Measurements from ENCODE around the gene MEI1.

Gene MEI1

DNA sequence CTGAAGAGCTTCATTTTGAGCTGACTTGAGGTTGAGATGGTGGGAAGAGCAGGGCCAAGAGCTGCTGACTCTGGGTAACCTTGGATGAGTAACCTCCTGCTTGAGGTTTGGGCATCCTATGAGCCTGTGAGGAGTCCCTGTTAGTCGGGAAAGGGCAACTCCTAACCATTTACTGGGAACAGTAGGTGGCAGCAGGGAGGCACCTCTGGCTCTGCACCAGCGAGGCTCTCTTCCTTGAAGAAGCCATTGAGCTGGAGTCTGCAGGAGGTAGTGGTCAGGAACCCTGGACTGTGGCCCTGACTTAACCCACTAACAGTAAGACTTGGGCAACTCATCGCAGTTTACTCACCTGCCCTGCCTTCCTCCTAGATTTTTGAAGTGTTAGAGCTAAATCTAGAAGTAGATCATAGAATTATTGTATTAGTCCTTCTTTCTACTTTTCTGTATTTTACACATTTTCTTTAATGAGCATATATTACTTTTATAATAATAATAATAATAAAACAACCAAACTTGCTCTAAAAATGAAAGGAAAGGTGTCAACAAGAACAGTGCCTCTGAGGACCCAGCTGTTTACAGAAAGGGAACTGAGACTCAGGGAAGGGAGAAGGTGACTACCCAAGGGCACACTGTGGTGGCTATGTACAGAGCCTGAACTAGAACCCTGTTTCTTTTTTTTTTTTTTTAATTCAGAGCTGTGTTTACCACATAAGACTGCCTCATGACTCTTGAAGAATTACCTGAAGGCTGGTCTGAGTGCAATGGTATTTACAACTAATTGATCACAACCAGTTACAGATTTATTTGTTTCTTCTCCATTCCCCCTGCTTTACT is 47.5 kb downstream of the MEI1 start:
- peak; percentile 89 for DNase-seq (ENCODE audit: low spot score)

DNA sequence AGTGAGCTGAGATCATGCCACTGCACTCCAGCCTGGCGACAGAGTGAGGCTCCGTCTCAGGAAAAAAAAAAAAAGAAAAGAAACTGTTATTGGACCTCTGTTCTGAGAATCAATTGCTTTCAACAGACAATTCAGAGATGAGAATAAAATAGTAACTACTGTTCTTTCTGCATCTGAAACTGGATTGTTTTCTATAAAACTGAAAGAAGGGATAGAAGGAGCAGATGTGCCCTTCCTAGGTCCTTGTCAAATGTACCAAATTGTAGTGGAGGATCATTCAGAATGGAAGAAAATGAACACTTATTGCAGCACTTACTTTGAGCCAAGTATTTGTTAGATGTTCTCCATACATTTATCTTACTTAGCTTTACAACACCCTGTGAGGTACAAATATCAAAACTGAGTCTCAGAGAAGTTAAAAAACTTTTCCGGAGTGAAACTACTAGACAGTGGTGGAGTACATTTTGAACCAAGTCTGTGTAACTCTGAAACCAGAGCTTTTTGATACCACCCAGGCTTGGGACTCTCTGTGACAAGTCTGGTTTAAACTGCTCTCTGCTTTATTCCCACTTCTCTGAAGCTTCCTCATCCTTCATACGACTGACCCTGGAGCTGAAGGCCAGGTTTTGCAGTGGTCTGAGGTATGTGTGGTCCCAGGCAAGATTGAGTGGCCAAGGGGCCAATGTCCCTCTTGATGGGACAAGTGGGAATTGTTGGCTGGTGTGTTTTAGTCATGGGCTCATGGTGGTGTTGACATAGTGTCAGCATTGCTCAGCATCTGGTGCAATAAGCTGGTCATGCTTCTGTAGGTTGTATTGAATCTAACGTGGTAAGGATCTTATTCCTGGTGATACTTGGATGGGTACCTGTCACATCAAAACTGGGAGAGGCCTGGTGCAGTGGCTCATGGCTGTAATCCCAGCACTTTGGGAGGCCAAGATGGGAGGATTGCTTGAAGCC is 53.0 kb downstream of the MEI1 start:
- DNase-seq (ENCODE audit: low spot score), result no peak

DNA sequence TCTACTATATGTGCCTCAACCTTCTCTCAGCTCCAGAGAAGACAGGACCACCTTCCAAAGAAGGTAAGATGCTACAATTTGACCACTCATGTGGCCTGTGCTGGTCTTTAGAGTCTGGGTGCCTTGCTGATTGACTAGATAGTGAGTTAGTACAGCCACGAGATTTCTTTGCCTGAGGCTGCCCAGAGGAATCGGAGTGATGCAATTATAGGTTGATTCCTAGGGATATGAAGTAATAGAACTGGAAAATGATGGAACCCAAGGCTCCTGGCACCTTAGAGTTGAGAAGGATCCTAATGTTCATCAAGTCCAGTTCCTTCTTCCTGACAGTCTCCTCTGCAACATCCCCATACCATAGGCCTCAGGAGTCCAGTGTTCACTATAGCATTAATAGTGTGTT is 54.7 kb downstream of the MEI1 start:
- DNase-seq (ENCODE audit: low spot score), result no peak

DNA sequence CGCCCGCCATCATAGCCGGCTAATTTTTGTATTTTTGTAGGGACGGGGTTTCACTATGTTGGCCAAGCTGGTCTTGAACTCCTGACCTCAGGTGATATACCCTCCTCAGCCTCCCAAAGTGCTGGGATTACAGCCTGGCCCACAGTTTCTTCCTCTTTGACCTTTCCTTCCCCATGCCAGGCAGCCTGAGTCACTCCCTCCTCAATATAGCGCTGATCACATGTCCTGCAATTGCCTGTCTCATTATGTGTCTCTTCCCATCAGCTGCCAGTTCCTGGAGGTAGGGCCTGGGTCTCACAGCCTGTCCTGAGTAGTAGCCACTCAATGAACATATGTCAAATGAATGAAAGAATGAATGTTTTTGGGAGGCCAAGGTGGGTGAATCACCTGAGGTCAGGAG is 58.2 kb downstream of the MEI1 start:
- no peak for DNase-seq (ENCODE audit: low spot score)

DNA sequence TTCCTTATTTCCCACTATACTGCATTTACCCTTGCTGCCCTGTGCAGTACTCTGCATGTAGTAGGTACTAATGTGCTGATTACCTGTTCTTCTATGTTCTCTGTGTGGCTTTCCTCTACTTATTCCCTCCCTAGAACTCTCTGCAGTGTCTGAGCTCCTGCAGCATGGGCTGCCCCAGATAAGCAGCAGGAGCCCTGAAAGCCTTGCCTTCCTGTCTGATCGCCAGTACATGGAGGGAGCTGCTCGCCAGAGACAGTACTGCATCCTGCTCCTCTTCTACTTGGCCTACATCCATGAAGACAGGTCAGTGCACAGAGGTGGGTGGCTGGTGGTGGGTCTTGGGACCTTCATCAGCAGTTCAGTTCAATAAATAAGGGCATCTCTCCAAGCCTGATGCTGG is 58.9 kb downstream of the MEI1 start:
- DNase-seq (ENCODE audit: low spot score), result peak; percentile 68

DNA sequence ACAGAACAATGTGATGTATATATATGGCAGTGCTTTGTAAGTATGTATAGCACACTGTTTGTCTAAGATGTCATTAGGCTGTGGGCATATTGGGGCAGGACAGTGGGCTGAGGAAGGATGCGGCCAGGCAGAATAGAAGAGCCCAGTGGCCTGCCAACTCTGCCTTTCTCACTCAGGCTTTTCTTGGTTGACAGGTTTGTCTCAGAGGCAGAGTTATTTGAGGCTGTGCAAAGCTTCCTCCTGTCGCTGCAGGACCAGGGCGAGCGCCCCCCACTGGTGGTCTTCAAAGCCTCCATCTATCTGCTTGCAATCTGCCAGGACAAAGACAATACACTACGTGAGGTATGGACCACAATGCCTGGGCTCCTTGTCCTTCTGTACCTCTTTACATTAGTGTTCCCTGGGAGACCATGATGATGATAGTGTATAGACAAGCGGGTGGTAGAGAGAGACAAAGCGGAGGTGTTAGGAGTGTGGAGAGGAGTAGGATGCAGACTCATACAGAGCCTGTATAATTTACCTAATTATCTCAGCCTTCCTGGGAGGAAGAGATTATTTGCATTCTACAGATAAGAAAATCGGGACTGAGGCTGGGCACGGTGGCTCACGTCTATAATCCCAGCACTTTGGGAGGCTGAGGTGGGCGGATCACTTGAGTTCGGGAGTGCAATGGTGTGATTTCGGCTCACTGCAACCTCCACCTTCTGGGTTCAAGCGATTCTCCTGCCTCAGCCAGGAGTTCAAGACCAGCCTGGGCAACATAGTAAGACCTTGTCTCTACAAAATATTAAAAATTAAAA is 63.9 kb downstream of the MEI1 start:
- DNase-seq (ENCODE audit: low spot score), result peak; percentile 50

DNA sequence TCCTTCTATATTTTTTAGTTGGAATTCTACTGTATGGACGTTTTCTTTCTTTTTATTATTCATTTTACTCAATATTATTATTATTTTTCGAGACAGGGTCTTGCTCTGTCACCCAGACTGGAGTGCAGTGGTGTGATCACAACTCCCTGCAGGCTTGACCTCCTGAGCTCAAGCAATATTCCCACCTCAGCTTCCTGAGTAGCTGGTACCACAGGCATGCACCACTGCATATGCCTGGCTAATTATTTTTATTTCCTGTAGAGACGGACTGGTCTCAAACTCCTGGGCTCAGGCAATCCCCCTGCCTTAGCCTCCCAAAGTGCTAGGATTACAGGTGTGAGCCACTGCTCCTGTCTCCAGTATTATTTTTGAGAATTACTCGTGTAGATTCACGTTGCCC is 67.2 kb downstream of the MEI1 start:
- DNase-seq (ENCODE audit: low spot score), result no peak

DNA sequence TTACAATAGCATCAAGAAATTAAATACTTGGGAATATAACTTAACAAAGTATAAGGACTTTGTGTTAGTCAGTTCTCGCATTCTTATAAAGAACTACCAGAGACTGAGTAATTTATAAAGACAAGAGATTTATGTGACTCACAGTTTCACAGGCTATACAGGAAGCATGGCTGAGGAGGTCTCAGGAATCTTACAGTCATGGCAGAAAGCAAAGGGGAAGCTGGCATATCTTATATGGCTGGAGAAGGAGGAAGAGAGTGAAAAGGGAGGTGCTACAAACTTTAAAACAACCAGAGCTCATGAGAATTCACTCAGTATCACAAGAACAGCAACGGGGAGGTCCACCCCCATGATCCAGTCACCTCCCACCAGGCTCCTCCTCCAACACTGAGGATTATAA is 69.1 kb downstream of the MEI1 start:
- DNase-seq (ENCODE audit: low spot score), result no peak

DNA sequence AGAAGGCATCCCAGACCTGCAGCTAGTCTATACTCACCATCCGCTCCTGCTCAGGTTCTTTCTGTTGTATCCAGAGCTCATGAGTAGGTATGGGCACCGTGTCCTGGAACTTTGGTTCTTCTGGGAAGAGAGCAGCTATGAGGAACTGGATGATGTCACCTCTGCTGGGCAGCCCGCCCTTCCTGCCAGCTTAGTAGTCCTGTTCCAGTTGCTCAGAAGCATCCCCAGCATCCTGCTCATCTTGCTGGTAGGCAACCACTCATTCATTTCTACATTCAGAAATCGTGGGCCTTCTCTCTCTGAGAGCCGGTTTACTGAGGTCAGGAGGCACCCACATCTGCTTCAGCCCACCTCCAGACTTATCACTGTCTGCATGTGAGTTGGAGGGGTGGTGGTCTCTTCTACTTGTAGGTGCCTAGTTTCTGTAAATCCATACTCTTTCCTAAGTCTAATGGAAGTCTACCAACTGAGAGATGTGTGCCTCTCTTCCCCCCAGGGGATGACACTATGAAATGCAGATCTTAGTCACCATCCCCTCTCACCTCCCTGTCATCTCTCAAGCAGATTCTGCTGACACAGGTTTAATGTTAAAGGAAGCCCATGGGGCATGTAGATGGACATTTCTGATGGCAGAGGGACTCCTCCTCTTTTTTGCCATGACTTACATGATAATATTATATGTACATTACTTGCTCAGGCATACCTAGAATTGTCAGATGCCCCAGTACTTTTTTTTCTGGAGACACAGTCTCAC is 71.6 kb downstream of the MEI1 start:
- DNase-seq (ENCODE audit: low spot score), result no peak

DNA sequence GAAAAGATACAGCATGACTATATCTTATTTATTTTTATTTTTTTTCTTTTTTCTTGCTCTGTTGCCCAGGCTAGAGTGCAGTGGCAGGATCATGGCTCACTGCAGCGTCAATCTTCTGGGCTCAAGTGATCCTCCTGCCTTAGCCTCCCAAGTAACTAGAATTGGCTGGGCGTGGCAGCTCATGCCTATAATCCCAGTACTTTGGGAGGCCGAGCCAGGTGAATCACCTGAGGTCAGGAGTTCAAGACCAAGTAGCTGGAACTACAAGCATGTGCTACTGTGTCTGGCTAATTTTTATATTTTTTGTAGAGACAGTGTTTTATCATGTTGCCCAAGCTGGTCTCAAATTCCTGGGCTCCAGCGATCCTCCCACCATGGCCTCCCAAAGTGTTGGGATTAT is 72.9 kb downstream of the MEI1 start:
- no peak for DNase-seq (ENCODE audit: low spot score)

DNA sequence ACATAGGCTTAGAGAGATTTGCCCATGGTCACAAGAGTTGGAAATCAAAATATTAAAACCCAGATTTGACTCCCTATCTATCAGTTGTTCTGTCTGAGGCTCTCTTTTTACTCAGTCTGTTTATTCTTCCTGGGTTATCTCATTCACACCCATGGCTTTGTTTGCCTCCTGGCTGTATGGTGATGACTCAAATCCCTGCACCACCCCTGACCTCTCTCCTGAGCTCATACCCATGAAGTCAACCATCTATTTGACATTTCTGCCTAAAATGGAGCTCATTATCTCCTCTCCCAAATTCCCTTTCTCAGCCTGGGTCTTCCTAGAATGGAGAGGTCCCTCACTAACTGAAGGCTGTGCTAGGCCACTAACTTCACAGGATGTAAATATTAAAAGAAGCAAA is 73.3 kb downstream of the MEI1 start:
- no peak for DNase-seq (ENCODE audit: low spot score)

DNA sequence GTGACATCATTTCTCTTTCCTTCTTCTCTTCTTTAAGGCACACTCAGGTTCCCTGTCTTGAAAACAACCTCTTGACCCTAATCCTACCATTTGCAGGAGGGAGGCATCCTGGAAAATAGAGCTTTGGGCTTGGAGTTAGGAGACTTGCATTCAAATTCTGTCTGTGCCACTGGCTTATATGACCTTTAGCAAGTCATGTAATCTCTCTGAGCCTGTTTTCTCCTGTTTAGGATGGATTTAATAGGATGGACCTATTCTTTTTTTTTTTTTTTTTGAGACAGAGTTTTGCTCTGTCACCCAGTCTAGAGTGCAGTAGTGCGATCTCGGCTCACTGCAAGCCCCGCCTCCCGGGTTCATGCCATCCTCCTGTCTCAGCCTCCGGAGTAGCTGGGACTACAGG is 76.0 kb downstream of the MEI1 start:
- no peak for DNase-seq (ENCODE audit: low spot score)

DNA sequence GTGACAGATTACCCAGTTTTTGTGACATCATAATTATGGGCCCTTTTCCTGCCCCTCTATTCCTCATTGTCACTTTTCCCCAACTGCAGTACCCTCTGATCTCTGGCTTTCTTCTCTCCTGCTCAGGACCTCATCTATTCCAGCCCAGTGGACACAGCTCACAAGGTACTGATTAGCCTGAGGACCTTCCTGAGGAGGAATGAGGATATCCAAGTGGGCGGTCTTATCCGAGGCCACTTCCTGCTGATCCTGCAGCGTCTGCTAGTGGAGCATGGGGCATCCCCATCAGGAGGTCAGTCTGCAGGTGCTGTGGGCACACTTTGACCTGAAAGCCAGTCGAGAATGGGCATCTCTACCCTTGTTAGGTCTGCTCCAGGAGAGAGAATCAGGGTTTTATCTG is 76.7 kb downstream of the MEI1 start:
- DNase-seq (ENCODE audit: low spot score), result no peak

DNA sequence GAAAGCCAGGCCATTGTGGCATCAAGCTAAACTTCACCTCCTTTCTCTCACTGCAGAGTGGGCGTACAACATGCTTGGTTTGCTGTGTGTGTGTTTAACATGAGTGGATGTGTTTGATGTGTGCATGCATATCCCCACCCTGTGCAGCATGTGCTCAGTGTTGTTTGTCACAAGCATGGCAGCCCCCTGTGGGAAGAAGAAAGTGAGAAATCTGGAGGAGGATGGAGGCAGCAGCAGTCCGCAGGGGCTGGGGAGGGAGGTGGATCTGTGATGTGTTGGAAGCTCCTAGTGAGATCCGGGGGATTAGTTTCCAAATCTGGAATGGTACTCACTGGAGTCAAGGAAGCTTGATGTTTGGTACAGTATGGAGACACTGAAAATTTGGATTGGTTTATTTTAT is 77.1 kb downstream of the MEI1 start:
- no peak for DNase-seq (ENCODE audit: low spot score)

DNA sequence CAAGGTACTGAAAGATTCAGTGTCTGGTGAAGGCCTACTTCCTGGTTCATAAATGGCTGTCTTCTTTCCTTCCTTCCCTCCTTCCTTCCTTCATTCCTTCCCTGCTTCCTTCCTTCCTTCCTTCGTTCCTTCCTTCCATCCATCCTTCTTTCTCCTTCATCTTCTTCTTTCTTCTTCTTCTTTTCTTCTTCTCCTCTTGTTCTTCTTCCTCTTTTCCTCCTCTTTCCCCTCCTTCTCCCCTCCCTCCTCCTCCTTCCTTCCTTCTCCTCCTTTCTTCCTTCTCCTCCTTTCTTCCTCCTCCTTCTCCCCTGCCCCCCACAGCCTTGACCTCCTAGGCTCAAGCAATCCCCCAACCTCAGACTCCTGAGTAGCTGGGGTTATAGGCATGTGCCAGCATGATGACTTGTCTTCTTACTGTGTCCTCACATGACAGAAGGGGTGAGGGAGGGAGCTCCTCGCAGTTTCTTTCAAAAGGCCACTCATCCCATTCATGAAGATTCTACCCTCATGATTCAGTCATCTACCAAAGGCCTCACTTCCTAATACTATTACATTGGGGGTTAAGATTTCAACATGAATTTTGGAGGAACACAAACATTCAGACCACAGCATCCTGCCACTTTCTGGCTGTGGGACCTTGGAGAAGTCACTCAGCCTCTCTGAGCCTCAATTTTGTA is 78.6 kb downstream of the MEI1 start:
- DNase-seq (ENCODE audit: low spot score), result no peak

DNA sequence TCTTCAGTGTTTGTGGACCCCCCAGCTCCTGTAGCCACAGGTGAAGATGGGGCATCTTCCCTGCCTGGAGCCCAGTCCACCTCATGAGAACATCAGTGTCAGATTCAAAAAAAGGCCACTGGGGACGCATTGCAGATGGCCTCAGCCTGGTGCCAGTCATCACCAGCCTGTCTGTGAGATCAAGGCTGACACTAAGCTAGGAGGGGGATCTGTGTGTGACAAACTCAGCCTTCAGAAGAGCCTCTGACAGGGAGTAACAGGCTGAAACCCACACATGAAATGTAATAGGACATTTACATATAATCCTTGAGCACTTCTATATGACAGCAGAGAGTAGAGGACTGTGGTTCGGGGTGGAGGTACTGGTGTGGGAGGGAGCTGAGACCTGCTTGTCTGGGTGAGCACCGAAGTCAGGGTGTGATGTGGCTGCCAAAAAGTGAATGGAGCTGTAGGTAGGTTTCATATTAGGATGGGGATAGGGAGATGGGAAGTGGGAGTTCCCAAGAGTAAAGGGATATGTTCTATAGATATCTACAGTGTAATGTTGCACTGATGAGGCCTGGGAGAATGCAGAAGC is 80.7 kb downstream of the MEI1 start:
- DNase-seq (ENCODE audit: low spot score), result no peak

DNA sequence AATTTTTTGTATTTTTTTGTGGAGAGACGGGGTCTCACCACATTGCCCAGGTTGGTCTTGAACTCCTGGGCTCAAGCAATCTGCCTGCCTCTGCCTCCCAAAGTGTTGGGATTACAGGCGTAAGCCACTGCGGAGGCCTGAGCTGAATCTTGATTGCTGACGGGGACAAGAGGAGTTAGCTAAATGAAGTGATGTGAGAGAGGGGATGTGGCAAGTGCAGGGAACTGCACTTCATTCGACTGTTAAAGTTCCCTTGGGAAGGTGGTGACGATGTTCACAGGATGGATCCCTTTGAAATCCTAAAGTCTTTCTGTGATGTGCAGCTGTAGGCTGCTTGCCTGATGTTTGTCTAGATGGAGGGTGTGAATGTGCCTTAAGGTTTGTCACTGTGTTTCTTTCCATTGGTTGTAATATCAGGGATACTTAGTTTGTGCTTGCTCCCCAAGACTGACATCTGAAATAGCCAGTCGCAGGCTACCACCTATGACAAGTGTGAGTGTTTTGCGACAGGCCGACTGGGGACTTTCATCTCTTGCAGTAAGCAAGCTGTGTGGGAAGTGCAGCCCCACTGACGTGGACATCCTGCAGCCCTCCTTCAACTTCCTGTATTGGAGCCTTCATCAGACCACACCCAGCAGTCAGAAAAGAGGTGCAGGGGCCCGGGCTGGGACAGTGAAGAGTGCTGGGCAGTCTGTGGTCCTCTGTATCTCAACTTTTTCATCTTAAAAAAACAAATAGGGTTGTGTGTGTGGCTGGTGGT is 81.6 kb downstream of the MEI1 start:
- DNase-seq (ENCODE audit: low spot score), result no peak

DNA sequence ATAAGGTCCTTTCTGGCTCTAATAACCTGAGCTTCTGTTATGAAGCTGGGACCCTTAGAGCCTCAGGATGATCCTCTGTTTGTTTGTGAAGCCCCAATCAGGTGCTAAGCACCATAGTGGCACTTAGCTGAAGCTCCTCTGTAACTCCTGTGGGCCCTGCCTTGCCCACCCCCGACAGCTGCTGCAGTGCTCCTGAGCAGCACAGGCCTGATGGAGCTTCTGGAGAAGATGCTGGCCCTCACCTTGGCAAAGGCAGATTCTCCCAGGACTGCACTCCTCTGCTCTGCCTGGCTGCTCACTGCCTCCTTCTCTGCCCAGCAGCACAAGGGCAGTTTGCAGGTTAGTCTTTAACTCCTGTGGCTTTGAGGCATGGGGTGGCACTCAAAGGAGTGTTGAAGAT is 82.2 kb downstream of the MEI1 start:
- no peak for DNase-seq (ENCODE audit: low spot score)

DNA sequence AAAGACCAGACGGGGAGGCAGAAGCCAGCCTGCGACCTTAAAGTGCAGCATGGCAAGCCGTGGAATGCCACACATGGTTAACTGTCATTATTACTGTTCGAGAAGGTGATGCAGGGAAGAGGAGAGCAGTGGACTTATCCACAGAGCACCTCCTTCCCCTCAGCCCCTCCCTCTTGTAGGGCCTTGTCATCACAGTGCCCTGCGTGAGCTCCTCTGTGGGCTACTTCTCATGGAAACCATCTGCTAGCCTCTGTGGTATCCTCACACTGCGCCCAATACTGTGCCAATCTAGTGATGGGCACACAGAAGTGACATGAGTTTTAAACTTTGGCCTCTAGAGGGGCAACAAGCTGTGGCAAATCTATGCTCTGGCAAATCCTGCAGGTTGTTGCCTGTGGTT is 83.0 kb downstream of the MEI1 start:
- peak; percentile 75 for DNase-seq (ENCODE audit: low spot score)

DNA sequence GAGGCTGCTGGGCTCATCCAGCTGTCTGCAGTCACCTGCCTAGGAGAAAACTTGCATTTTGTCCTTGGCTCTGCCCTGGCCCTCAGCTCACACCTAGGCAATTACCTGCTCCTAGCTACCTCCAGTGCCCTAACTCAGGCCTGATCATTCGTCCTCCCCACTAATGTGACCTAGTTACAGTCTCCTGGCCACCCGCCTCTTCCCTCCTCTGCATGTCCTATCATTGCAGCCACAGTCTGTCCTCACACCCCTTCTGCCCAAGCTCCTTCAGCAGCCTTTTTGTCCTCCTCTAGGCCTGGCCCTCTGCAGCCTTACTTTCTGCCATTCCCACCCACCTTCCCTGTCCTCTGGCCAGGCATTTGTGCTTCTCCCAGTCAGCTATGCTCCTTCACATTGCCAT is 83.4 kb downstream of the MEI1 start:
- peak; percentile 77 for DNase-seq (ENCODE audit: low spot score)
